ENCODE results near the gene PRKN. TPM values are rescaled to one million over a fixed set of nuclear protein-coding genes. Genes with fewer than 3 reads are reported as not detected.

The PRKN gene
- polyA plus RNA-seq, 1 donor from 2014 or later = 1.2 TPM

- Histone ChIP-seq H3K9ac (ENCODE audit: low read length) (no peak overlapping the region), H4K20me1 (ENCODE audit: insufficient read depth) (no peaks in the 10 kb centered on the region), H2AFZ (ENCODE audit: low read depth, low read length) (no peak overlapping the region), H3K9me2 (ENCODE audit: insufficient read depth, low read length) (no peaks in the 10 kb centered on the region), H3K36me3 (ENCODE audit: insufficient read depth, low read length) (no peaks in the 10 kb centered on the region), H3K27me3 (ENCODE audit: insufficient read depth, low read depth, low read length) (no peaks in the 10 kb centered on the region), H3K27ac (ENCODE audit: low read length) (no peak overlapping the region), H3K79me2 (replicated peaks; ENCODE audit: insufficient read depth, low read length) (no peaks in the 10 kb centered on the region), H3F3A (ENCODE audit: insufficient read depth, low read length, poor library complexity, severe bottlenecking) (no peaks in the 10 kb centered on the region), H3K9me3 (ENCODE audit: low read length) (no peaks in the 10 kb centered on the region), H3K4me2 (ENCODE audit: low read length) (no peak overlapping the region), H3K4me3 (ENCODE audit: low read length) (no peak overlapping the region)
- TF ChIP-seq MXI1 (conservative IDR thresholded peaks at IDR 0.05; ENCODE audit: poor library complexity, severe bottlenecking) = no peak
- no peak for TF ChIP-seq CTCF (IDR thresholded peaks at IDR 0.05; ENCODE audit: poor library complexity, severe bottlenecking)
- no peak for TF ChIP-seq REST (IDR thresholded peaks at IDR 0.05; ENCODE audit: borderline replicate concordance)
- no peak for TF ChIP-seq RAD21 (conservative IDR thresholded peaks at IDR 0.05)
- no peak for TF ChIP-seq SMC3 (conservative IDR thresholded peaks at IDR 0.05; ENCODE audit: poor library complexity)
- no peak for TF ChIP-seq EP300 (conservative IDR thresholded peaks at IDR 0.05; ENCODE audit: poor library complexity, severe bottlenecking)
- TF ChIP-seq TAF1 (IDR thresholded peaks at IDR 0.05; ENCODE audit: low read depth) = no peak
- TF ChIP-seq EZH2 (IDR thresholded peaks at IDR 0.05; ENCODE audit: borderline replicate concordance, insufficient read depth, low read length, poor library complexity, severe bottlenecking) = no peak
- no peak for TF ChIP-seq POLR2AphosphoS5 (IDR thresholded peaks at IDR 0.05)
Measured at GRCh38 chr6:162618448-162619002, 109.0 kb downstream of the PRKN start.

GRCh38 chr6:162615016-162615705 lies 112.4 kb downstream of the PRKN start:
- H3K9ac ChIP-seq (ENCODE audit: low read length) = no peak overlapping the region
- H4K20me1 ChIP-seq (ENCODE audit: insufficient read depth) = no peaks in the 10 kb centered on the region
- TF ChIP-seq SMC3 (conservative IDR thresholded peaks at IDR 0.05; ENCODE audit: poor library complexity) (no peak), REST (IDR thresholded peaks at IDR 0.05; ENCODE audit: borderline replicate concordance) (no peak), CTCF (IDR thresholded peaks at IDR 0.05; ENCODE audit: poor library complexity, severe bottlenecking) (no peak), RAD21 (conservative IDR thresholded peaks at IDR 0.05) (no peak), TAF1 (IDR thresholded peaks at IDR 0.05; ENCODE audit: low read depth) (no peak), EZH2 (IDR thresholded peaks at IDR 0.05; ENCODE audit: borderline replicate concordance, insufficient read depth, low read length, poor library complexity, severe bottlenecking) (no peak), POLR2AphosphoS5 (IDR thresholded peaks at IDR 0.05) (no peak), EP300 (conservative IDR thresholded peaks at IDR 0.05; ENCODE audit: poor library complexity, severe bottlenecking) (no peak), MXI1 (conservative IDR thresholded peaks at IDR 0.05; ENCODE audit: poor library complexity, severe bottlenecking) (no peak)
- no peaks in the 10 kb centered on the region for H3K9me3 ChIP-seq (ENCODE audit: low read length)
- H3K36me3 ChIP-seq (ENCODE audit: insufficient read depth, low read length) = no peaks in the 10 kb centered on the region
- no peaks in the 10 kb centered on the region for H3K27me3 ChIP-seq (ENCODE audit: insufficient read depth, low read depth, low read length)
- no peak overlapping the region for H3K27ac ChIP-seq (ENCODE audit: low read length)
- no peak overlapping the region for H3K4me3 ChIP-seq (ENCODE audit: low read length)
- H3F3A ChIP-seq (ENCODE audit: insufficient read depth, low read length, poor library complexity, severe bottlenecking) = no peaks in the 10 kb centered on the region
- no peak overlapping the region for H3K4me2 ChIP-seq (ENCODE audit: low read length)
- H2AFZ ChIP-seq (ENCODE audit: low read depth, low read length) = no peak overlapping the region
- H3K79me2 ChIP-seq (replicated peaks; ENCODE audit: insufficient read depth, low read length) = no peaks in the 10 kb centered on the region
- no peaks in the 10 kb centered on the region for H3K9me2 ChIP-seq (ENCODE audit: insufficient read depth, low read length)

Measured in neural cell (in vitro differentiated cells).